Astrocyte of the cerebellum (primary cell): ENCODE data around the gene SLC9A9.

Source experiments
- DNase-seq: peaks from one replicate; pipeline ENCODE4 v3.0.0-alpha.2; 2011; ENCODE audit warnings: low read depth
- H3K4me3 ChIP-seq: 2 replicates; pipeline ENCODE4 v1.5.1; 2011; ENCODE audit warnings: mild to moderate bottlenecking, low read depth, low read length, moderate library complexity
- in situ Hi-C: cut with HindIII; loops from 2 replicates; pipeline ENCODE4 v1.10.0; 2017; ENCODE audit warnings: low sequenced_read_pairs
- TF ChIP-seq, protein P1 (sequence below): IDR thresholded peaks from 2 replicates; pipeline ENCODE4 v1.5.1; 2012; ENCODE audit warnings: low read length, low read depth, moderate library complexity, mild to moderate bottlenecking; ENCODE audit errors: missing control alignments

The SLC9A9 gene

DNA sequence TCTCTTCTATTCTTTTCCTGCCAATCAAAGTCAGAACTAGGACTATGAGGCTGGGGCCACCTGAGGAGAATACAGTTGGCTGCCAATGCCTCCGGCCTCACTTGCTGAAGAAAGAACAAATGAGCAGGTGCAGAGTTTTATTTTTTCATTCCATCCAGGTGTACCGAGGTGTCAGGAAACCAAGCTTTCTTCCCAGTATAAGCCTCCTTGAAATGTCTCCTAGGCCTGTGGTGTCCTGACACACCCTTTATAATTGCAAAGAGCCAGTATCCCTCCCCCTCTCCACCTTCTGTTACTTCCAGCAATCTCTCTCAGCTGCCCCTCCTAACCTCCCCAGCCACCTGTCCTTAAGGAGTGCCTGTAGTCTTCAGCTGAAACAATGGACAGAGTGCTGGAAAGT, 127.9 kb downstream of the SLC9A9 start:
- no peak overlapping the region for H3K4me3 ChIP-seq
- TF ChIP-seq, protein P1, sequence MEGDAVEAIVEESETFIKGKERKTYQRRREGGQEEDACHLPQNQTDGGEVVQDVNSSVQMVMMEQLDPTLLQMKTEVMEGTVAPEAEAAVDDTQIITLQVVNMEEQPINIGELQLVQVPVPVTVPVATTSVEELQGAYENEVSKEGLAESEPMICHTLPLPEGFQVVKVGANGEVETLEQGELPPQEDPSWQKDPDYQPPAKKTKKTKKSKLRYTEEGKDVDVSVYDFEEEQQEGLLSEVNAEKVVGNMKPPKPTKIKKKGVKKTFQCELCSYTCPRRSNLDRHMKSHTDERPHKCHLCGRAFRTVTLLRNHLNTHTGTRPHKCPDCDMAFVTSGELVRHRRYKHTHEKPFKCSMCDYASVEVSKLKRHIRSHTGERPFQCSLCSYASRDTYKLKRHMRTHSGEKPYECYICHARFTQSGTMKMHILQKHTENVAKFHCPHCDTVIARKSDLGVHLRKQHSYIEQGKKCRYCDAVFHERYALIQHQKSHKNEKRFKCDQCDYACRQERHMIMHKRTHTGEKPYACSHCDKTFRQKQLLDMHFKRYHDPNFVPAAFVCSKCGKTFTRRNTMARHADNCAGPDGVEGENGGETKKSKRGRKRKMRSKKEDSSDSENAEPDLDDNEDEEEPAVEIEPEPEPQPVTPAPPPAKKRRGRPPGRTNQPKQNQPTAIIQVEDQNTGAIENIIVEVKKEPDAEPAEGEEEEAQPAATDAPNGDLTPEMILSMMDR: no peak
- in situ Hi-C loops: no loop called here
- DNase-seq: no peak

DNA sequence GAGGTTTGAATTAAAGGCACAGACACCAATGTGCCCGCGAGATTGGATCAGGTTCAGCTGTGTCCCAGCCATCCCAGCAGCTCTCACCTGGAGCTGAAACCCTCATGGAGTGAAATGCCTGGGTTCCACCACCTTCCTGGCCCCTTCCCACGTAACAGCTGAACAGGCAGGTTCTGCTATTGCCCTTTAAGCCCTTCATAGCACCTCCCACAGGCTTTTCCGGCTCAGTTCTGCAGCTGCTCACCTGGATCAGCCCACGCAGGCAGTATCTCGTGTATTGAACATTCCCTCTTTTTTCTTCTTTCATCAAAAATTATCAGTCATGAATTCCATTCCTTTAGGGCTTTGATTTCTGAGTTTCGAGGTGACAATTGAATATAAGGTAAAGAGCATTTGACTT, 129.8 kb downstream of the SLC9A9 start:
- in situ Hi-C loops: no loop called here
- H3K4me3 ChIP-seq: no peak overlapping the region

DNA sequence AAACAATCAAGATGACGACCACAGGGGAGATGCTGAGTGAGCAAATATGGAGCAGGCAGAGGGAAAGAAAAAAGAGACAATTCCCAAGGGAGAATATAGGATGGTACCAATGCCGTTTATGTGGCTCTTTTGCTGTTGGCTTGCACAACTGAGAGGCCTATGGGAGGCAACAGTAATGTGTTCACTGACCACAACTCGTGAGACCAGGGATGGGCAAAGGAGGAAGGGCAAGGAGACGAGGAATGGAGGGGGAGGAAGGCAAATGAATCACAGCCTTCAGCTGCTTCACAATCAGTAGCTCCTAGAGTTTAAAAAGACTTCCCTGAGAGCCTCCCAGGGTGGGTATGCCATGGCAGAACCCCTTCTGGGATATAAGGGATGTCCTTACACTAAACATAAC, 131.5 kb downstream of the SLC9A9 start:
- H3K4me3 ChIP-seq: no peak overlapping the region
- TF ChIP-seq, protein P1: no peak
- no peak for DNase-seq
- in situ Hi-C loops: no loop called here

More for the DNA sequence above, 129.8 kb downstream of the SLC9A9 start:
- no peak for DNase-seq
- TF ChIP-seq, protein P1: no peak

DNA sequence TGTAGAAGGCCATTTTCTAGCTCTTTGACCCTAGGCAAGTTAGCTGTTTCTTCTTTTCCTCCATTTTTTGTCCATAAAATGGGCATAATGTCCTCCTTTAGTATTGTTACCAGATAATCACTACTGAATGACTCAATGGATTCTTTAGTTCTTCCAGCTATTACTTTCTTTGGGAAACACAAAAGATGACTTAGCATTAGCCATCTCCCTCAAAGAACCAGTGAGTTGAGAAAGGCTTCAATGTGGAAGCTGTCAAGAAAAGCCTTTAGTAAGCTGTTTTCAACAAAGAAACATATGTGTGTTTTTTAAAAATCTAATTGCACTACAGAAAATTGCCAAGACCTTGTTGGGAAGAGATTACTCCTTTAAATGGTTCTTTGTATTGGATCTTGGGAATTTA, 135.7 kb downstream of the SLC9A9 start:
- in situ Hi-C loops: no loop called here
- no peak overlapping the region for H3K4me3 ChIP-seq
- TF ChIP-seq, protein P1: no peak

DNA sequence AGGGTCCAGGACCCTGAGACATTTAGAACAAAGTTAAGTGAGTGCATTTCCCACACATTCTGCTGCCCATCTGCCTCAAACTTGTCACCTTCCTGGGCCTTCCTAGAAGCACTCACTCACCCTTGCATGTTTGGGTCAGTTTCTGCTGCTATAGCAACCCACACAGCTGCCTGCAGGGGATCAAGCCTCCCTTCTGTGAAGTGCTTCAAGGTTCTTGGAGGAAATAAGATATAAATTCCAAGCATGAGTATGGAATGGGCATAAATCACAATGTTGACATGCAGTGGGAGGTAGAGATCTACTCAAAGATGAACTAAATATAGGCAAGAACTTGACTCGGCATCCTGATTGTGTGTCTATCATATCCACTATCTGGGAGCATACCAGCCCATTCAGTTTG, 140.4 kb downstream of the SLC9A9 start:
- TF ChIP-seq, protein P1: no peak
- no peak for DNase-seq
- in situ Hi-C loops: no loop called here
- H3K4me3 ChIP-seq: no peak overlapping the region

More for the DNA sequence above, 135.7 kb downstream of the SLC9A9 start:
- DNase-seq: no peak

DNA sequence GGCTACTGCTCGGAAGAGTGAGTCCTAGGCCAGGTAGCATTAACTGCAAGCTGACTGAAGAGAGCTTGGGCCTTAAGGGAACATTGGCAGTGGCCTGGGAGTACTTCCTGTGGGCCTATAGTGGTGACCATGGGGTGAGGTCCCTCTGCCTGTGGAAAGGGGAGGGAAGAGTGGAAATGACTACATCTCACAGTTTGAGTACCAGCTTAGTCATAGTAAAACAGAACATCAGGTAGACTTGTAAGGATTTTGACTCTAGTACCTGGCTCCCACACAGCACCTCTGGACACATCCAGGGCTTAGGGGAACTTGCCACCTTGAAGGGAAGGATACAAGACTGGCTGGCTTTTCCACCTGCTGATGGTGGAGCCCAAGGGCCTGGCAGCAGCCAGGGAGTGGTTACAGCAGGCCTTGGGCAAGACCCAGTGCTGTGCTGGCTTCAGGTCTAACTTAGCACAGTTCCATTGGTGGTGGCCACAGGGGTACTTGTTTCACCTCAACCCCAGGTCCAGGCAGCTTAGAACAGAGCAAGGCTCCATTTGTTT, 147.8 kb downstream of the SLC9A9 start:
- in situ Hi-C loops: no loop called here
- H3K4me3 ChIP-seq: no peak overlapping the region
- TF ChIP-seq, protein P1: no peak
- no peak for DNase-seq
